Fibroblast of skin of abdomen (primary cell): ENCODE results near the gene ELMO1.

ENCODE experiments used
- DNase-seq: peaks from one replicate; pipeline ENCODE4 v3.0.0-alpha.2; 2013

ELMO1 gene

DNA sequence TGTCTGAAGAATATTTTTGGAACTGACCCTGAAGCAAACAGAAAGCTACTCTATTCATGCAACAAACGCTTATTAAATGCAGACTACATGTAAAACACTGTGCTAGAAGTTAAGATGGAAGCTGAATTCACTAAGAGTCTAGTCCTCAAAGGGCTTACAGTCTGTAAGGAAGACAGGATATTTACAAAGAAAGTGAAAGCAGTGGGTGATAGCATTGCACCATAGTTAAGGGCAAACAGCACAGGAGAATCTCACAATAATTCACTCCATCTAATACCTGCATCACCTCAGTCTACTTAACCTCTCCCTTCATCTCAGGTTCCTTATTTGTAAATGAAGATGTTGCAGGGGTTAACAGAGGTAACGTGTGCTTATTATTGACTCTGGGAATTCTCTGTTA, 364.4 kb downstream of the ELMO1 start:
- no peak for DNase-seq

DNA sequence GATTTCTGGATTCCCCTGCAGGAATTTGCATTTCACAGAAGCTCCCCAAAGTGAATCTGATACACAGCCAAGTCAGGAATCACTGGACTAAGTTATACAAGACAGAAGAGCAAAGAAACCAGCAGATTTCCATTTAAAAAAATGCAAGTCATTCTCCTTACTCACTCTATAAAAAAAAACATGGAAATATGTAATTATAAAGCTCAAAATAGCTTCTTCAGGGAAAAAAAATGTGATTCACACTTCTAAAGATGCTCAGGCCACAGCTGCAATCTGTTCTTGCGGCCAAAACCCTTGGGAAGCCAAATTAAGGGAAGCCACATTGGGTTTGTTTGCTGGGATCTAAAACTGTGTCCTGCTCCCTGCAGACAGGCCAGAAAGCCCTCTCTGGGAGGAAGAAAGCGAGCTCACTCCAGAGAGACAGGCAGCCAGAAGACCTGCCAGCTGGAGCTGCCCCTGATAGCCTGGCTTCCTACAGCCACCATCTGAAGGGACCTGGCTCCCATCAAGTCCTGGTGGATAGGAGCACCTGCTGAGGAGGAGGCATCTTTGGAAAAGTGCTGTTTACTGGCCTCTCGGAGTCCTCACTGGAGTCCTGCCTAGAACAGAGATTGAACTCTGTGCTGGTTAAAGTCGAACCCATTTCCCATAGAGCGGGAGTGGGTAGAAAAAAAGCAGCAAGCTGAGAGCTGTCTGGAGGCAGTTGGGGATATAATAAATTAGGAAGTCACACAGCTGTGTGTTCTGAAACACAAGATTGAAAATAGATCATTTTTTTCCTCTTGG, 365.2 kb downstream of the ELMO1 start:
- peak; percentile 80 for DNase-seq

DNA sequence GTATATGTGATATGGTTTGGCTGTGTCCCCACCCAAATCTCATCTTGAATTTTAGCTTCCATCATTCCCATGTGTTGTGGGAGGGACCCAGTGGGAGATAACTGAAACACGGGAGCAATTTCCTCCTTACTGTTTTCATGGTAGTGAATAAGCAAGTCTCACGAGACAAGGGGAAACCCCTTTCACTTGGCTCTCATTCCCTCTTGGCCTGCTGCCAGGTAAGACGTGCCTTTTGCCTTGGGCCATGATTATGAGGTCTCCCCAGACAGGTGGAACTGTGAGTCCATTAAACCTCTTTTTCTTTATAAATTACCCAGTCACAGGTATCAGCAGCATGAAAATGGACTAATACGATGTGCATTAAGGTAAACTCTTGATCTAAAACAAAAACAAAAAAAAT, 367.2 kb downstream of the ELMO1 start:
- DNase-seq, result no peak

DNA sequence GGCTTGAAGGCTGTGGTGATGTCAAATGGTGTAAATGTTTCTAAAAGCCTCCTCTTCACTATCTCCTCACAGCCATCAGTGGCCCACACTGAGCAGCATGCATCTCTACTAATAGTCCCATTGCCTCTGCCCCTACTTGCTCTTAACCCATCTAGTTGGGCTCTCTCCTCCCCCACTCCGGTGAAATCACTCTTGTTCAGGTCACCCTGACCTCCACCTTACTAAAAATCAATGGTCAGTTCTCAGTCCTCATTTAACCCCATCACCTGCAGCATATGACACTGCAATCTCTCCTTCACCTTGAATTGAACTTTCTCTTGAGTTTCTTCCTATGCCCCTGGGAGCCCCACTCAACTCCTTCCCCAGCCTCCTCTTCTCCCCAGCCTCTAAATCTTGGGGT, 369.2 kb downstream of the ELMO1 start:
- DNase-seq, result no peak

DNA sequence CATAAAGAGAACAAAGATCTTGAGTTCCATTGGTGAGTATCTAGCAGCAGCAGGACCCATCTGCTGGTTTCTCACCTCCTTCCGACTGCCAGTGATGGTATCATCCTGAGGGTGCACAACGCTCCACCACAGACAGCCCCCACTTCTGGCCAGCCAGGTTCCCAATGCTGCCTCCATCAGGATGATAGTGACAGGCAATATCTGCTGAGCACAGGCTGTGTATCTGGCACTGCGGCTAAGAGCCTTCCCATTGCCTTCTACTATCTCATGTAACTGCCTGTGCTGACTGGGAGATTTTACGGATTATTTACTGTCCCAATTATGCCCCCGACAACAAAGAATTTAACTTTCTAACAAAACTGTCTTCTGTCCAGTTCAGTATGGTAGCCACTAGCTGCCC, 372.0 kb downstream of the ELMO1 start:
- DNase-seq, result no peak

DNA sequence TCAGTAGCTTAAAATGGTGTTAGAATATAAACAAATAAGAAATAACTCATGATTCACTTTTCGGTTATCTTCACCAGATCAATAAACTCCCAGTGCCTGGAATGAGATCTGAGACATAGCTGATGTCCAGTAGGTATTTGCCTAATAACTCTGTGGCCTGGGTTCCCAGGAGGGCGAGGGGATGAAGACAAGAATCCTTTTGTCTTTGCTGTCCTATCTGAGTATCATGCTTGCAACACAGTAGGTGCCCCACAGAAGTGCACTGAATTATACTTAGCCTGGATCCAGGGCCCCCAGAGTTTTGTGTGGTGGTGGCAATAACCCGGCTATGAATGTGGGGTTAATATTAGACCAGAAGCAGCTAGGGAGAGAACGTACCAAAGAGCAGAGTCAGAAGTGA, 374.3 kb downstream of the ELMO1 start:
- DNase-seq, result no peak

DNA sequence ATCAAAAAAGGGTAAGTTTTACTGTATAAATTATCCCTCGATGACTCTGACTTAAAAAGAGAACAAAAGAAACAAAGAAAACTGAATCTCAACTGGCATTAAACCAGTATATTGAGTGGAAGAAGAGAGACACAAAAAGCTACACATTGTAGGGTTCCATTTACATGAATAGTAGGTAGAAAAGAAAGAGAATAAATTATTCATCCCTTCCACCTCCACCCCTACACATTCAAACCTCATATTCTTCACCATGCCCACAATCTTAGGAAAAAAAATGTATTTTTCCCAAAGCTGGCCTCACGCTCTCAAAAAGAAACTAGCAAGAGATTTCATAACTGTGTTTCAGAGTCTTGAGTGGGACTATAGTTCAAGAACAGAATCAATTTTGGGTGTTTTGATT, 377.5 kb downstream of the ELMO1 start:
- DNase-seq, result no peak

DNA sequence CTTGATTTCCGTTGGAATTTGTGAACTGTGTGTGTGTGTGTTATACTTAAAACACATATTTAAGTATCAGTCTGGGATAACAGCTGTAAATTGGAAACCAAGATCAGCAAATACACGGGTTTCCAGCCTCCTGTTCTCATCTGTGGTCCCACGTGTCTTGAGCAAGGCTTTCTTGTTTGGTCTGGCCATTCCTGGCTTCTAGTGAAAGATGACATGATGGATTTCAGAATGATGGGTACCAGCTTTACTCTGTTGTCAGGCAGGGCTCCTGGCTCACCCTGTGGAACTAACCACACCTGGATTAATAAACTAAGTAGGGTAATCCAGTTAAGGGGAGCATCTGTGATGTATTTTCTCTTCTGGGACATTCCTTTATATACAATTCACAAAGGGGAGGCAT, 378.2 kb downstream of the ELMO1 start:
- no peak for DNase-seq

DNA sequence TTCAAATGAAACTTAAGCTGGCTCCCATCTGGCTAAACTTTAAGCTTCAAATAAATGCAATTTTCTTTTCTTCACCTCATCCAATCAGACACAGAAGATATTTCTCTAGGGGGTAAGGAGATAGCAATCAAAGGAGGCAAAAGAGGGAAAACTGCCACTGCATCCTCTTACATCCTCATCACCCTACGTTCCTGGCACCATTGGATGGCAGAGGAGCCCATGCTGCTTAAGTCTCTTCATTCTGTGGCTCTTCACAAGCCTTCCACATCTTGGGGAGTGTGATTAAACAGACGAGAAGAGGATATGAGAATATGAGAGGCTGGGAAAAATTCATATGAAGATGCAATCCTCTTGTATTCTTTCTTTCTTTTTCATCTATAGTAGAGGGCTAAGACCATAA, 378.6 kb downstream of the ELMO1 start:
- no peak for DNase-seq

DNA sequence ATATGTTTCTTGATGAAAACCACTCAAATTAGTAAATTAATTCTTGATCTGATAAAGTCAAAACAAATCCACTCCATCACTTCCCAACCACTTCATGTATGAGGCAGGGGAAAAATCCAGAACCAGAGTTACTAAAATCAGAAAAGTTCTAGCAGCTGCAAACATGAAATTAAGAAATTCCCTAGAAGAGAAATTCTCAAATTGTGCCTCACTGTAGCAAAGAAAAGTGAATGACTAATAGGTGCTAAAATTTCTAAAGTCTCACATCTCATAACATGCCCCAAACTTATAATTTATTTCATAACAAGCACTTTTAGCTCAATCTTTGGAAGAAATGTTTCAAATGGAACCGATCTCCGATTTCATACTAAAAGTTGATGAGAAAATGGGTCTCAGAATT, 379.3 kb downstream of the ELMO1 start:
- DNase-seq, result no peak

DNA sequence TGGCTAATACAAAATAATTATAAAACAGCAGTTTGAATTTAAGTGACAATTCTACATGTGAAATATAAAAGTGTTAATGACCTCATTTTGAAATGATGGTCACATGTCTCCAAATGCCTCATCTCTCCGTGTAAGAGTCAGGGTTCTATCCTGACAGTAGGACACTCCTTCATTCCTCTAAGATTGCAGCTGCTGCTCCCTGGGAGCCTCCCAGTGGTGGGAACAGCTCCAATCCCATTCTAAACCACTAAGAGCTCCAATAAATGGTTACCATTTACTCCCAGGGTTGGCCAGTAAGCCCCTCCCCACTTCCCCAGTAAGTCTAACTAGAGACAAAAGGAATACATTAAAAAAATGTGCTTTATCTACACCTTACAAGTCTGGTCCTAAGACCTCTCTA, 379.8 kb downstream of the ELMO1 start:
- DNase-seq, result no peak

DNA sequence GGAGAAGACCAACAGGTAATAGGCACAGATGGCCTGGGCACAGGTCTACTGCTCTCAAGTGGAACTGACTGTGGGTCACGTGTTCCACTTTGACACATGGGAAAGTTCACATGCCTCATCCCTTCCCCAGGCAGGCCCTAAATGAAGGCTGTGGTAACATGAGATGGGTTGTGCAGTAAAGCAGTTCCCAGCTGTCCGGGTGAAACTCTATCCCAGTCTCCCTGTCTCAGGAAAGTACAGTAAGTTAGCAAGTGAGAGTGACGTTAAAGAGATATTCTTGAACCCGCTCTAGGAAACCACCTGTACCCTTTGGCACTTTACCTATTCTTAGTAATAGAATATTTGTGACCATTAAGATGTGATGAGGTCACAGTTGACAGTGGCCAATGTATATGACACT, 380.6 kb downstream of the ELMO1 start:
- DNase-seq, result no peak

DNA sequence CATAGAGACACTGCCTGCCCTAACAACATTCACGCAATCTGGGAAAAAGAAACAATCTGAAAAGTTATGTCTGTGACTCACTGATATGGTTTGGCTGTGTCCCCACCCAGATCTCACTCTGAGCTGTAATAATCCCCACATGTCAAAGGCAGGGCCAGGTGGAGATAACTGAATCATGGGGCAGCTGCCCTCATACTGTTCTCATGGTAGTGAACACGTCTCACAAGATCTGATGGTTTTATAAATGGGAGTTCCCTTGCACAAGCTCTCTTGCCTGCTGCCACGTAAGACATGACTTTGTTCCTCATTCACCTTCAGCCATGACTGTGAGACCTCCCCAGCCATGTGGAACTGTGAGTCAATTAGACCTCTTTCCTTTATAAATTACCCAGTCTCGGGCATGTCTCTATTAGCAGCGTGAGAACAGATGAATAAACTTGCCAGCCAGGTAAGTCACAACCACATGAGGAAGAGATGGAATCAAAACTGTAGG, 382.8 kb downstream of the ELMO1 start:
- DNase-seq, result peak; percentile 32

DNA sequence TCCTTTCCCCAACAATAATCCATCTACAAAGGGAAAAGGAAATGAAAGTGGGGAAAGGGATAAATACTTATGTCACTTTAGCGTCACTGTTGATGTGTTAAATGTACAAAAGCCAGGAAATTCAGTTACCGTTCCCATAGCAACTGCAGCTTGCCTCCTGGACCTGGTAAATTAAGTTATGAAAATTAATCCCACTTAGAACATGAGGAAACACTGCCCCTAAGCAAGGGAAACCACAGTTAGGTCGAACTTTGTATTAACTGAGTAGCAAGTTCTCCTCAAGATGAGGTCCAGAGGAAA, 386.2 kb downstream of the ELMO1 start:
- DNase-seq, result no peak

DNA sequence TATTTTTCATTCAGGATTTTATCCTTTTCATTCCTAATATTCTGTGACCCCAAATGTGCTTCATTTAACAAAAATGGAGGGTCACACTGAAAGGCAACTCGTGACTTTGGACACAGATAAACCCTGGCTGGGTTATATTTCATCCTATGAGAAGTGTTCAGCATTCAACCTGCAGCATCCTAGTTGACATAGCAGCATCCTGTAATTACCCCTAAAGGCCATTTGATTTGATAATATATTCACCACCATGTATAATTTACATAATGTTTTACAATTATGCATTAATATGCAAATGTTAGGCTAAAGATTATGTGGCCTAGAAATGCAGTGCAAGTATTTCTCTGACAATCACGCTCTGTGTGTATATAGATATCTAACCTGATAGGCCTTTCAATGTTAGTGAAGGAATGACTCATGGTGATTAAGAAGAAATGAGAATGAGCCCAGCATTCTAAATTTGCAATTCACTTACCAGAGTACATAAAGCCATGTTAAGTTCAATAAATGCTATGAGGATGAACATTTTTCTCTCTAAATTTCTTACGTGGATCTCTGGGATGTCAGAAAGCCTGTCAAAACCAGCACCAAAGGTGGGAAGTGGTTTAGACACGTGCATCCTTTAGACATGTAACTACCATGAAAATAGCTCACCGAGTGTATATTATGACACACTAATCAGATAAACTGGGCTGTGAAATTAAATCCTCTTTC, 386.7 kb downstream of the ELMO1 start:
- DNase-seq, result no peak

DNA sequence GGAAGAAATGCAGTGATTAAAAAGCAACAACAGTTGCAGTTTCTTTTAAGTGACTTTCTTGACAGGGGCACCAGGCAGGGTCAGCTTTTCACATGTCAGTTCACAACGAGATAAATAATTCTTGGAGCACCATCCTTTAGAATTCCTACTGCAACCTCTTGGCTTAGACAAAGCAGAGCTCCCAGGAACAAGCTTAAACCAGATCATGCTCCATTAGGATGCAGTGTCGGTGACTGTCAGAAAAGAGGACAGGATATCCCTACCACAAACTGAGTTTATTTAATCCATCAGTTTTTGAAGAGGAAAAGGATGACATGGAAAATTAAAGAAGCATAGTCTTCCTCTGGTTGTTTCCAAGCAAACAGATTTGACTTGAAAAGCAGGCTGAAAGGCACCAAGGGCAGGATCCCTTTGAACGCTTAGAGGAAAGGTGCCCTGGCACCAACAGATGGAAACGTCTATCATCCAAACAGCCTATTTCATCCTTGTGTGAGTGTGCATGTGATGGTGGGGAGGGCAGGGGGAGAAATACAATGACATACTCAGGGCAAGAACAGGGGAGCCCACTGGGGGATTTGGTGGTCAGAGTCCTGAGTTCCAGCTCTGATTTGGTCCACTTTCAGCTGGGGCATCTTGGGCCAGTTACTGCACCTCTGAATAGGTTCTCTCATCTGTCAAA, 392.3 kb downstream of the ELMO1 start:
- DNase-seq, result no peak

DNA sequence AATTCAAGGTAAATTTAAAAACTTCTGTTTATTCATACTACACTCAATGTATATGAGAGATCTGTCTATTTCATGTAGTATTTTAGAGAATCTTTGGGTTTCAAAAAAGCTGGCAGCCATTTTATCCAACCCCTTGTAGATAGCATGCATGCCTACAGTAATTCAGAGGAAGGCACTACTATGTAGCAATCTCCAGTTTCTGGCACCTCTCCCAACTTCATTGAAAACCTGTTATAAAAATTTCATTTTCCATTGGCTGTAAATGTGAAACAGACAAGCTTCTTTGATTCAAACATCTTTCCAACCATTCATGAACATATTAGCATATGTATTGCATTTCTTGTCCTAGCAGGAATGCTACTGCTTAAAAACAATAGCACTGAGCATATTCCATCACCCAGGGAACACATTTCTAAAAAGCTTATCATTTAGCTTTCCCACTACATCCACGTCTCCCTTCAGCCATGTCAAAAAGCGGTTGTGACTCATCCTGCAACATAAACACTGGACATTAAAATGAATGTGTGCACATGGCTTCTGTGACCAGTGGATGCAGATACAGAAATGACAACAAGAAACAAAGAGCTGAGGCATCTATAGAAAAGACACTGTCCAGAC, 393.9 kb downstream of the ELMO1 start:
- DNase-seq, result no peak

DNA sequence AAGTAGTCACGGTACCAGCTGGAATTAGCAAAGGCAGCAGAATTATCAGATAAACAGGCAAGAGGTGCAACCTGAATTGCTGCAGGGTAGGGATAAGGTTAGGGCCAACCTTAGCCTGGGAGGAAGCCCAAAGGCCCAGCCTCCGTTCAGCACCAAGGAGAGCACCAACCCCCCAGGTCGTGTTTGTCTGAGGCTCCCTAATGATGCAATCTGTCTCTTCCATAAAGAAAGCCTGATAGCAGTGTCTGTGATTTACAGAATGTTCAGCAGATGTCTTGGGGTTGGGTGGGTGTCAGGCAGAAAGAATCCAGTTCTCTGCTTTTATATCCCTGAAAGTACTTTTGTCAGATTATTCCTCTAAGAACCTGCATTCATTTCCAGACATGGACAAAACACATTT, 396.0 kb downstream of the ELMO1 start:
- peak; percentile 67 for DNase-seq

DNA sequence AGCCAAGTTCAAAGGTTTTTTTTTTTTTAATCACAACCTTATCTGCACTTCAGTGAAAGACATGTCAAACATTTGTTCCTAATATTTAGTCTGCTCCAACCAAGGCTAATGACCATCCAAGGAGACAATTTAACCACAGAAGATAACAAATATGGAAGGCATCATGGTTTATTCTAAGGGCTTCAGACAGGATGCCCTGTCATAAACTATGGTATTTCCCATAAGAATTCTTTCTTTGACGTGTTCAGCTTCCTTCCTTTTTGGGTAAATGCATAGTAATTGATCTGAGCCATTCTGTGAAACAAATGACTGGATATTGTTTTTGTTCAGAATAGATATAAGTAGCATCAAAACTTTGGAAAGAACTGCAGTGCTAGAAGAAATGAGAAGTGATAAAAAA, 397.9 kb downstream of the ELMO1 start:
- no peak for DNase-seq

DNA sequence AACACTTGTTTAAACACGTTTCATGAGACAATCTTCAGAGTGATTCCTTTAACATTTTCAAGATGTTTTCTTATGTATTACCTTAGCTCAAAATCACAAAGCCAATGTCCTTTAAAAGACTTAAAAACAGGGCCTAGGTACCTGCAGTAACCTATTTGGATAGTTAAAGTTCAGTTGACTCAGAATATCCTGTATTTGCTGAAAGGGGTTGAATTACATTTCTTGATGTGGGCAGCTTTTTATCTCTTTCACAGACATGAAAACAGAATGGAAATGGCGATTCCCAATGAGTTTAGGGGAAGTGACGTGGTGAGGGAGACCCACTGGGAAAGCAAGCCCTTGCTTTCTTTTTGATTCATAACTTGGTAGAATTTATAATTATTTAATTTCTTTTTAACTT, 400.0 kb downstream of the ELMO1 start:
- no peak for DNase-seq

DNA sequence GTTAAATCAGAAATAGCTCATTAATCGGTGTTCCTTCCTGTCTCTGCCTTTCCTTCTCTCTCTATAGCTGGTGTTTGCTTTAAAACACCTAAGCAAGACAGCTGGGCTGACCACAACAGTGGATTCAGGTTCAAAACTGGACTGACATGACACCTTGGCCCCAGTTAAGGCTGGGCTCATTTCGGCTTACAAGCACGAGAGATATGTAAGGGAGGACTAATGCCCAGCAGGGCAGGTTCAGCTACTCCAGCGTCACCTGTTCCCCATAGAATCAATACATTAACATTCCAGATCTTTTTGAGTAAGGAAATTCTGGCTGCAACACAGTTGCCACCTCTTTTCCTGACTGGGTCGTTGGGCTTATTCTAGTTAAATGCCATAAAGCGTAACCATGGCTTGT, 401.4 kb downstream of the ELMO1 start:
- DNase-seq, result no peak

DNA sequence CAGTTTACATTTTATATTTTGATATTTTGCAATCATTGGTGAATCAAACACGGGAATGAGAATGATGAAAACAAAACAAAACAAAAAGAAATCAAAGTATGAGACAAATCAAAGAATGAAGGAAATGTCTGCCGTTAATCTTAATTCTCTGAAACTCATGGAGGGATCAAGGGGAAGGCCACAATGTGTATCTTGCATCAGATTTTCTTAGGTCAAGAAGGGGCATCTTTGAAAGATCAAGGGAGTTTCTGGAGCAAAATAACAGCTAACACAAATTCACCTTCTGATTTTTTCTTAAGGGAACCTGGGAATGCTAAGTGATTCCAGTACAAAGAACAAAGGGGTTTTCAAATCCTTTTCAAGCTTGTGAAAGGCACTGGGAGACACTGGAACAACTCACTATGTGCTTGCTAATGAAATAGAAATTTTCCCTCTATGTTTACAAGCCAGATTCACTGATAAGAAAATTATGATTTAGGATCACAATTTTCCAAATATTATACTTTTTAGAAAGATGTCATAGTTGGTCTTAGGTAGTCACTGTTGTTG, 402.1 kb downstream of the ELMO1 start:
- DNase-seq, result no peak

DNA sequence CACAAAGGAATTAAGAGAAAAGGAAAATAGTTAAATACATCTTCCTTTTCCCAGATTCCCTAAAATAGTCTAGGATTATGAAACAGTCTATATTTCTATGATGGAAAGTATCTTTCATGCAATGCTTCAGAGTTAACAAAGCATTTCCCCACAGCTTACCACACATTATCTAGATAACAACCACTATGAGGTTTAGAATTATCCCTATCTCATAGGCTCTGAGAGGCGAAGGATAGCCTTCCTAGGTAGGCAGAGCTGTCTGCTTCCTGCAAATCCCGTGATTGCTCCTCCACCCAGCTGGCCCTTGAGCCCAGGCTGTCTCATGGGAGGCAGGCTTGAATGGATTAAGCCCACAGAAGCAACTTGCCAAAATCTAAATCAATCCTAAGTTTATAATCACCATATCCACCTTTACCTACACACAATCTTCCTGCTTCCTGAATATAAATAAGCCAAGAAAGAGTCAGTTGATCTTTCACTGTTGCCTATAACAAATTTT, 402.9 kb downstream of the ELMO1 start:
- no peak for DNase-seq
